WERI-Rb-1 (cell line): ENCODE data around the gene NECAB2.
"Not testable (repeated sequence)": the region's sequence is repeated elsewhere in the genome, so short reads cannot be mapped to it uniquely, and the experiment has no call there.

Experiments used
- DNase-seq: peaks from one replicate; pipeline ENCODE4 v3.0.0-alpha.2; 2020
- H3K27ac ChIP-seq: fragments of 250-450 bp; sonication (Bioruptor Pico); 2 replicates; pipeline ENCODE4 v1.5.1; 2020; ENCODE audit warnings: mild to moderate bottlenecking, moderate library complexity
- H3K27me3 ChIP-seq: fragments of 250-450 bp; sonication (Bioruptor Pico); 2 replicates; pipeline ENCODE4 v1.5.1; 2021; ENCODE audit warnings: mild to moderate bottlenecking, low read depth, moderate library complexity; ENCODE audit not compliant: insufficient read depth, severe bottlenecking
- H3K36me3 ChIP-seq: fragments of 250-450 bp; sonication (Bioruptor Pico); 2 replicates; pipeline ENCODE4 v1.5.1; 2020; ENCODE audit warnings: mild to moderate bottlenecking, moderate library complexity
- H3K4me3 ChIP-seq: 2 replicates; pipeline ENCODE4 v1.5.1; 2011; ENCODE audit warnings: low read depth, mild to moderate bottlenecking, control low read depth, low read length
- H3K9me3 ChIP-seq: fragments of 250-450 bp; sonication (Bioruptor Pico); 2 replicates; pipeline ENCODE4 v1.5.1; 2021; ENCODE audit warnings: mild to moderate bottlenecking, moderate library complexity; ENCODE audit not compliant: severe bottlenecking
- TF ChIP-seq, protein P1 (sequence below): IDR thresholded peaks from 2 replicates; pipeline ENCODE4 v1.5.1; 2011; ENCODE audit warnings: low read depth, mild to moderate bottlenecking, control low read depth, inconsistent platforms, low read length

The NECAB2 gene

DNA sequence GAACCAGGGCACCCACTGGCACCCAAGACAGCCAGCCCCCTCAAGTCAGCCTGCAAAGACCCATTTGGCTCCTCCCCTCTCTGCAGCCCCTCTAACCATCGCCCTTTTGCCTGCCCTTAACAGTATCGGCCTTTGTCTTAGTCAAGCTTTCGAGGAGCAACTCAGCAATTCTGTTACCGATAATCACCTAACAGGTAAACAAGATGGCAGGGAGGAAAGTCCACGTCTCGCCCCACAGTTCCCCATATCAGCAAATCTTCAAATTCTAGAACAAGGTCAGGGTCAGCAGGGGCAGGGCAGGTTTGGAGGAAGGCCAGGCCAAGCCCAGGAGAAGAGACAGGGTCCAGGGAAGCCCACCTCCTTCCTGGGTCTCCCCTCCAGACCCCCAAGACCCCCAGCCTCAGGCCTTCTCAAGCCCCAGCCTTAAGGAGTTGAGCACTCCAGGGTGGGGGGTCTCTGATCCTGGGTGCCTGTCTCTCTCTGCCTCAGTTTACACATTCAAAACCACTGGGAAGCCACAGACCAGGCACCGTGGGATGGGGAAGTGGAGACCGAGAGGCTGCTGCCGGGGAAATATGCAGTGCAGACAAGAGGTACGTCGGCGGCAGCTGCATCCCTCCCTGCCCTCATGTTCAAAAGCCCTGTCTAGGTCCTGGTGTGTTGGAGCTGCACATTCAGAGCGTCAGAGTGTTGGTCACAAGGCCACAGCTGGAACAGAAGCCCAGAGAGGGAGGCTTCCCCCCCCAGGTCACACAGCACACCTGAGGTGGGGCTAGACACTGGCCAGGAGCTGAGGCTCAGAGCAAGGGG is 18.9 kb upstream of the NECAB2 start:
- TF ChIP-seq, protein P1, sequence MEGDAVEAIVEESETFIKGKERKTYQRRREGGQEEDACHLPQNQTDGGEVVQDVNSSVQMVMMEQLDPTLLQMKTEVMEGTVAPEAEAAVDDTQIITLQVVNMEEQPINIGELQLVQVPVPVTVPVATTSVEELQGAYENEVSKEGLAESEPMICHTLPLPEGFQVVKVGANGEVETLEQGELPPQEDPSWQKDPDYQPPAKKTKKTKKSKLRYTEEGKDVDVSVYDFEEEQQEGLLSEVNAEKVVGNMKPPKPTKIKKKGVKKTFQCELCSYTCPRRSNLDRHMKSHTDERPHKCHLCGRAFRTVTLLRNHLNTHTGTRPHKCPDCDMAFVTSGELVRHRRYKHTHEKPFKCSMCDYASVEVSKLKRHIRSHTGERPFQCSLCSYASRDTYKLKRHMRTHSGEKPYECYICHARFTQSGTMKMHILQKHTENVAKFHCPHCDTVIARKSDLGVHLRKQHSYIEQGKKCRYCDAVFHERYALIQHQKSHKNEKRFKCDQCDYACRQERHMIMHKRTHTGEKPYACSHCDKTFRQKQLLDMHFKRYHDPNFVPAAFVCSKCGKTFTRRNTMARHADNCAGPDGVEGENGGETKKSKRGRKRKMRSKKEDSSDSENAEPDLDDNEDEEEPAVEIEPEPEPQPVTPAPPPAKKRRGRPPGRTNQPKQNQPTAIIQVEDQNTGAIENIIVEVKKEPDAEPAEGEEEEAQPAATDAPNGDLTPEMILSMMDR, result no peak
- no peak for DNase-seq
- H3K27me3 ChIP-seq, result no peaks in the 10 kb centered on the region

DNA sequence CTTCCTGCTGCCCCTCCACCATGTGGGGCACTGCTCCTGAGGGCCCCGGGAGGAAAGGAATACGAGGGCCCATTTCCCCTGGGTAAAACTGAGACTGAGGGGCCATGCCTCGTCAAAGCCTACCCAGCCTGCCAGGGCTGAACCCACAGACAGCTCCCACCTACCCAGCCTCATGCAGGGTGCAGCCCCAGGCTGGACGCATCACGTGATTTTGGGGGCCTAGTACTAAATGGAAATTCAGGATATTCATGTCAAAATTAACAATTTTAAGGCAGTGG is 18.4 kb upstream of the NECAB2 start:
- no peak for DNase-seq
- no peaks in the 10 kb centered on the region for H3K9me3 ChIP-seq

More for the DNA sequence above, 18.9 kb upstream of the NECAB2 start:
- Histone ChIP-seq H3K27ac (no peak overlapping the region), H3K36me3 (no peaks in the 10 kb centered on the region), H3K4me3 (no peak overlapping the region), H3K9me3 (no peaks in the 10 kb centered on the region)

DNA sequence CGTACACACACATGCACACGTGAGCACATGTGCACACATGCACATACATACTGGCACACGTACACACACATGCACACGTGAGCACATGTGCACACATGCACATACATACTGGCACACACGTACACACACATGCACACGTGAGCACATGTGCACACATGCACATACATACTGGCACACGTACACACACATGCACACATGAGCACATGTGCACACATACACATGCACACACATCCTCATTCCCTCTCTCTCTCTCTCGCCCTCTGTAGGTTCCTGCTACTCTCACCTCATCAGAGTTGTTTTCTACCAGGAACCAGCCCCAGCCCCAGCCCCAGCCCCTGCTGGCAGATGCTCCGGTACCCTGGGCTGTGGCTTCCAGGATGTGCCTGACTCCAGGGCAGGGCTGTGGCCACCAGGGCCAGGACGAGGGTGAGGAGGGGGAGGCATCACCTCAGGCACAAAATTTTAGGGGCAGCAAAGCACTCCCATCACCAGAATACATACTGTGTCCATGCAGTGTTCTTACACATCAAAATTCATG is 17.1 kb upstream of the NECAB2 start:
- H3K27me3 ChIP-seq, H3K9me3 ChIP-seq, DNase-seq, H3K4me3 ChIP-seq, H3K36me3 ChIP-seq, H3K27ac ChIP-seq: not testable (repeated sequence)

More for the DNA sequence above, 18.4 kb upstream of the NECAB2 start:
- H3K36me3 ChIP-seq, result no peaks in the 10 kb centered on the region
- no peaks in the 10 kb centered on the region for H3K27me3 ChIP-seq
- no peak overlapping the region for H3K27ac ChIP-seq
- H3K4me3 ChIP-seq, result no peak overlapping the region
- TF ChIP-seq, protein P1, result no peak

DNA sequence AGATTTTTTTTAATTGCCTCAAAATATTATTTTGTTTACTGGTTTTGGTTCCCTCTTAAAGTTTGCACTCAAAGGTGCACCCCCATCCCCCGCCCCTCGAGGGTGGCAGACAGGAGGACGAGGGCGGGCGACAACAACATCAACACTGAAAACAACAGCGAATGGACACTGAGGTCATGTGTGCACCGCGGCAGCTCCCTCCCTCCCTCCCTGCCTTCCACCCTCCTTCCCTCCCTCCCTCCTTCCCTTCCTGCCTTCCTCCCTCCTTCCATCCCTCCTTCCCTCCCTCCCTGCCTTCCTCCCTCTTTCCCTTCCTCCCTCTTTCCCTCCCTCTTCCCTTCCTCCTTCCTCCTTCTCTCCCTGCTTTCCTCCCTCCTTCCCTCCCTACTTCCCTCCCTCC is 16.5 kb upstream of the NECAB2 start:
- no peak for DNase-seq

DNA sequence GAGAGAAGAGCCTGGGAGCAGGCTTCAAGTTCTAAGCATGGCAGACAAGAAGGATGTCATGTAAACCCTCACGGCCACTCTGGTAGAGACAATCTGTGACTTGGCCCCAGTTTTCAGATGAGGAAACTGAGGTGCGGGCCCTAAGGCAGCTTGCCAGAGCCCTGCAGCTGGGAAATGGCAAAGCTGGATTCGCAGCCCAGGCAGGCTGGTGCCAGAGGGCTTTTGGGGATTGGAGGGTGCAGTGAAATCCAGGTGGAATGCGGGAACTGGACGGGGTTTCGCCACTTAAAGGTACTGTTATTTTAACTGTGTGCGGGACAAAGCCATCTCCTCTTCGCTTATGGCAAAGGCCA is 15.5 kb upstream of the NECAB2 start:
- DNase-seq, result no peak
- Histone ChIP-seq H3K27me3 (no peaks in the 10 kb centered on the region), H3K4me3 (no peak overlapping the region), H3K27ac (no peak overlapping the region), H3K36me3 (no peaks in the 10 kb centered on the region), H3K9me3 (no peaks in the 10 kb centered on the region)
- TF ChIP-seq, protein P1, result no peak

More for the DNA sequence above, 16.5 kb upstream of the NECAB2 start:
- Histone ChIP-seq H3K36me3 (no peaks in the 10 kb centered on the region), H3K27me3 (no peaks in the 10 kb centered on the region), H3K9me3 (no peaks in the 10 kb centered on the region), H3K27ac (no peak overlapping the region), H3K4me3 (no peak overlapping the region)
- TF ChIP-seq, protein P1, result no peak

DNA sequence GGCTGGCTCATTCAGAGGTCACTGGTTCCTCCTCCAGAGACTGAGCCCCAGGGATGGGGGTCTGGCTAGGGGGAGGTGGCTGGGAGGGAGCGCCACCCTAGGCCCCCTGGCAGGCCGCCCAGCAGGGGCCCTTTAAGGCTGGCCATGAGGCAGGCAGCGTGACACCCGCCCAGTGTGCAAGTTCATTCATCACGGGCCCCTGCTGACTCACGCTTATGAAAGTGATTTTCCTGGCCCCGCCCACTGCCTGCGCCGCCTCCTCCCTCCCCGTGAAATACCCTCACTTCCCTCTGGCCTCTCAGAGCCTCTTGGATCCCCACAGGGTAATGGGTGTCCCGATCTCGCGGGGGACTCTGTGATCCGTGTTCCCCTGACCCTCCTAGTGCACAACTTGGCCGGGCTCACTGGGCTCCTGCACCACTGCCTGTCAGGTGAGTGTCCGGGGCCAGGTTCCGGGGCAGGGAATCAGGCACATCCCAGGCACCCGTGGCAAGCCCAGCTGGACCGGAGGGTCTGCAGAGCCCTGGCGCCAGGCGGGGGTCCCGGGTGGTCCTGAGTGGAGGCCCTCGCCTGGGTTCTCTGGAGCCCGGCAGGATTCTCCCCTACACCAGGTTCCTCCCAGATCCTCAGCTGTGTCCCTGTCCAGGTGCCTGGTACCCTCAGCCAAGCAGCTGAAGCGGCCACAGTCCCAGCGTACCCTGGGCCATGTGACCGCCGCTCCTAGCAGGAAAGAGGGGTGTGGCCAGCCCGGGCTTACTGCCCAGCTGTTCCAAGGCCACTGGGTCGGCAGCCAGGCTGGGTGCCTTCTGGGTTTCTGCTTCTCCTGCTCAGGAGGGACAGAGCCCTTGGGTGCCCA is 14.9 kb upstream of the NECAB2 start, which contains the start of gene OSGIN1:
OSGIN1 (plus strand) TSS at position 301 of the 856 bp plus-strand sequence. CDS start 4,432 bp downstream, outside the sequence.
- Histone ChIP-seq H3K27ac (no peak within 1 kb of the TSS), H3K9me3 (no peaks in the 10 kb centered on the region), H3K36me3 (no peaks in the 10 kb centered on the region), H3K27me3 (no peaks in the 10 kb centered on the region), H3K4me3 (peak within 1 kb of the TSS; percentile 36)
- DNase-seq, result peak; percentile 70
- TF ChIP-seq, protein P1, result no peak
